Gastrocnemius medialis (tissue), 4 donors: Measurements from ENCODE around the gene MCRIP2.

Source experiments
- CTCF ChIP-seq, 5 experiments: fragments of 450-650 bp in 3 of 5; fragments of 200-600 bp in 2 of 5; sonication (generic) in 2 of 5; IDR thresholded peaks in 4 of 5; conservative IDR thresholded peaks in 1 of 5; 1 replicate in 4 of 5; 2 replicates in 1 of 5; pipeline ENCODE4 v1.5.1; 2016 to 2019; ENCODE audit warnings: antibody characterized with exemption in 5 of 5, mild to moderate bottlenecking in 3 of 5, moderate library complexity in 3 of 5
- POLR2A ChIP-seq, 2 donors: fragments of 450-650 bp; IDR thresholded peaks; one replicate each; pipeline ENCODE4 v1.6.1; 2017; ENCODE audit warnings: antibody characterized with exemption in 2 of 2, mild to moderate bottlenecking in 2 of 2, moderate library complexity in 2 of 2

GRCh38 chr16:629833-630248, 11.8 kb upstream of the MCRIP2 start:
- TF ChIP-seq CTCF (IDR thresholded peaks at IDR 0.05 in 4 of 5, conservative IDR thresholded peaks at IDR 0.05 in 1 of 5): no peak
- TF ChIP-seq POLR2A (IDR thresholded peaks at IDR 0.05): no peak
